HL-60 (cell line): ENCODE results near the gene WDR37.

Experiments
- GABPA ChIP-seq: IDR thresholded peaks from 2 replicates; pipeline ENCODE4 v1.6.1; 2012; ENCODE audit warnings: low read depth
- POLR2AphosphoS5 ChIP-seq: IDR thresholded peaks from 2 replicates; pipeline ENCODE4 v1.6.1; 2012; ENCODE audit warnings: low read depth
- SPI1 ChIP-seq: IDR thresholded peaks from 2 replicates; pipeline ENCODE4 v1.6.1; 2012; ENCODE audit warnings: low read depth, mild to moderate bottlenecking, borderline replicate concordance
- TF ChIP-seq, protein P1 (sequence below): IDR thresholded peaks from one replicate; pipeline ENCODE4 v1.5.1; 2011; ENCODE audit warnings: low read length, control low read depth, inconsistent platforms; ENCODE audit not compliant: insufficient read depth
- TF ChIP-seq, protein P2 (sequence below): IDR thresholded peaks from 2 replicates; pipeline ENCODE4 v1.6.1; 2012; ENCODE audit warnings: low read depth; ENCODE audit not compliant: insufficient replicate concordance

DNA sequence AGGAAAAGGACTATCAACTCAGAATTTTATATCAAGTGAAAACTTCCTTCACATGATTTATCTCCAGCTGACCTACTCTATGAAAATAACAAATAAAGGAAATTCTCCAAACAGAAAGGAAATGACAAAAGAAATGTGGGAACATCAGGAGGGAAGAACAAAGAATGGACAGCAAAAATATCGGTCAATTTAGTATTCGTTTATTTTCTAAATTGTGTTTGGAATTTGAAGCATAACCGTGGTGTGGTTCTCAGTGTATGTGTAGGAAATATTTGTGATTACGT, 8.7 kb downstream of the WDR37 start:
- TF ChIP-seq, protein P1, sequence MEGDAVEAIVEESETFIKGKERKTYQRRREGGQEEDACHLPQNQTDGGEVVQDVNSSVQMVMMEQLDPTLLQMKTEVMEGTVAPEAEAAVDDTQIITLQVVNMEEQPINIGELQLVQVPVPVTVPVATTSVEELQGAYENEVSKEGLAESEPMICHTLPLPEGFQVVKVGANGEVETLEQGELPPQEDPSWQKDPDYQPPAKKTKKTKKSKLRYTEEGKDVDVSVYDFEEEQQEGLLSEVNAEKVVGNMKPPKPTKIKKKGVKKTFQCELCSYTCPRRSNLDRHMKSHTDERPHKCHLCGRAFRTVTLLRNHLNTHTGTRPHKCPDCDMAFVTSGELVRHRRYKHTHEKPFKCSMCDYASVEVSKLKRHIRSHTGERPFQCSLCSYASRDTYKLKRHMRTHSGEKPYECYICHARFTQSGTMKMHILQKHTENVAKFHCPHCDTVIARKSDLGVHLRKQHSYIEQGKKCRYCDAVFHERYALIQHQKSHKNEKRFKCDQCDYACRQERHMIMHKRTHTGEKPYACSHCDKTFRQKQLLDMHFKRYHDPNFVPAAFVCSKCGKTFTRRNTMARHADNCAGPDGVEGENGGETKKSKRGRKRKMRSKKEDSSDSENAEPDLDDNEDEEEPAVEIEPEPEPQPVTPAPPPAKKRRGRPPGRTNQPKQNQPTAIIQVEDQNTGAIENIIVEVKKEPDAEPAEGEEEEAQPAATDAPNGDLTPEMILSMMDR = no peak
- TF ChIP-seq POLR2AphosphoS5 (no peak), GABPA (no peak), SPI1 (no peak)
- TF ChIP-seq, protein P2, sequence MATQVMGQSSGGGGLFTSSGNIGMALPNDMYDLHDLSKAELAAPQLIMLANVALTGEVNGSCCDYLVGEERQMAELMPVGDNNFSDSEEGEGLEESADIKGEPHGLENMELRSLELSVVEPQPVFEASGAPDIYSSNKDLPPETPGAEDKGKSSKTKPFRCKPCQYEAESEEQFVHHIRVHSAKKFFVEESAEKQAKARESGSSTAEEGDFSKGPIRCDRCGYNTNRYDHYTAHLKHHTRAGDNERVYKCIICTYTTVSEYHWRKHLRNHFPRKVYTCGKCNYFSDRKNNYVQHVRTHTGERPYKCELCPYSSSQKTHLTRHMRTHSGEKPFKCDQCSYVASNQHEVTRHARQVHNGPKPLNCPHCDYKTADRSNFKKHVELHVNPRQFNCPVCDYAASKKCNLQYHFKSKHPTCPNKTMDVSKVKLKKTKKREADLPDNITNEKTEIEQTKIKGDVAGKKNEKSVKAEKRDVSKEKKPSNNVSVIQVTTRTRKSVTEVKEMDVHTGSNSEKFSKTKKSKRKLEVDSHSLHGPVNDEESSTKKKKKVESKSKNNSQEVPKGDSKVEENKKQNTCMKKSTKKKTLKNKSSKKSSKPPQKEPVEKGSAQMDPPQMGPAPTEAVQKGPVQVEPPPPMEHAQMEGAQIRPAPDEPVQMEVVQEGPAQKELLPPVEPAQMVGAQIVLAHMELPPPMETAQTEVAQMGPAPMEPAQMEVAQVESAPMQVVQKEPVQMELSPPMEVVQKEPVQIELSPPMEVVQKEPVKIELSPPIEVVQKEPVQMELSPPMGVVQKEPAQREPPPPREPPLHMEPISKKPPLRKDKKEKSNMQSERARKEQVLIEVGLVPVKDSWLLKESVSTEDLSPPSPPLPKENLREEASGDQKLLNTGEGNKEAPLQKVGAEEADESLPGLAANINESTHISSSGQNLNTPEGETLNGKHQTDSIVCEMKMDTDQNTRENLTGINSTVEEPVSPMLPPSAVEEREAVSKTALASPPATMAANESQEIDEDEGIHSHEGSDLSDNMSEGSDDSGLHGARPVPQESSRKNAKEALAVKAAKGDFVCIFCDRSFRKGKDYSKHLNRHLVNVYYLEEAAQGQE = no peak
